Stimulated activated CD4-positive, alpha-beta T cell treated with anti-CD3 and anti-CD28 coated beads, Interleukin-15, amount 100 ng/mL, for 48 hours (primary cell): Measurements from ENCODE around the gene RHOT2.

Source experiments
- DNase-seq, 2 donors: peaks; one replicate each; pipeline ENCODE4 v3.0.0-alpha.2; 2020; ENCODE audit warnings: low read depth in 2 of 2

The RHOT2 gene

DNA sequence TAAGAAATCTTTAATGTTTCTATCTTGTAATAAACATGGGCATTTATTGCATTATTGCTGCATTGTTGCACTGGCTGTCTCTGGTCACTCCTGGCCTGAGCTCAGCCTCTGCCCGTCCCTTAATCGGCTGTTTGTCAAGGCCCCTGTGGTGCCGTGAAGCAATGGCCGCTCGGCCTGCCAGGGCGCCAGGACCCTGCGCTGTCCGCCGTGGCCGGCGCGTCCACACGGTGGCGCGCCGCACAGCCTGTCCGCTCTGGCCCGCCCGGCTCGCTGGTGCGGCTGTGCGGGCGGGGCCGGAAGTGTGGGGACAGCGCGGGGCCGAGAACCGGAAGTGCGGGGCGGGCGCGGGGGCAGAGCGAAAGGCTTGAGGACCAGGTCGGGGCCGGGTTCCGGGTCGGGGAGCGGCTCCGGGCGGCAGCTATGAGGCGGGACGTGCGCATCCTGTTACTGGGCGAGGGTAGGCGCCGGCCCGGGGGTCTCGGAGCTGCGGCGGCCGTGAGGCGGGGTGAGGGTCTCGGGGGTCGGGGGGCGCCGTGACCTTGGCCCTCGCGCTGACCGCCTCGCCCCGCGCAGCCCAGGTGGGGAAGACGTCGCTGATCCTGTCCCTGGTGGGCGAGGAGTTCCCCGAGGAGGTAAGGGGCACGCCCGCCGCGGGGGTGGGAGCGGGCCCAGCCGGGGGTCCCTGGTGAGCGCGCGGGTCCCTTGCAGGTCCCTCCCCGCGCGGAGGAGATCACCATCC lies at the start of gene RHOT2:
RHOT2 (plus strand) TSS at position 353 of the 739 bp plus-strand sequence; CDS start at position 421, 68 bp downstream.
- DNase-seq: peak; percentile 86 to 92

DNA sequence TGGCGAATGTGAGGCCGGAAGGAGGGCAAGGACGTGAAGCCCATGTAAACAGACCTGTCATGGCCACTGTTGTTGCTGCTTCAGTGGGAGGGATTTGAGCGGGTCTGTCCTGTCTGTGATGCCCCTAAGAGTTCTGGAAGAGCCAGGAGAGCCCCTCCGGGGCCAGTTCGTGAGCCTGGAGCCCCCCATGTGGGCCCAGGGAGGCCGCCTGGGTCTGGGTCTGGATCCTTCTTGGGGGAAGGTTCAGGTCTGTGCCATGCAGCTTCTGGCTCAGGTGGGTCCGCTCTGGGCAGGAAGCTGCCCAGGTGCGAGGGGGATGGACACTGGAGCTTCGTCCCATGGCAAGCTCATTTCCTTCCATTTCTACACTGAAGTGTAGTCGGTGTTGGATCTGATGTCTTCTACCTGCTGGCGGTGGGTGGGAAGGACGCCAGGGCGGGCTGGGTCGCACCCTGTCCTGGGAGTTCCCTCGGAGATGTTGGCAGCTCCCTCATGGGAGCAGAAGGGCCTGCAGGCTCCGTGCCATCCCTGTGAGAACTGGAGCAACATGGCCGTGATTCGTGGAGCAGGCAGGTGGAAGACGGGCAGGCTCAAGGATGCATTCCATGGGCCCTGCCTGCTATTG lies 48.3 kb upstream of the RHOT2 start:
- no peak for DNase-seq

DNA sequence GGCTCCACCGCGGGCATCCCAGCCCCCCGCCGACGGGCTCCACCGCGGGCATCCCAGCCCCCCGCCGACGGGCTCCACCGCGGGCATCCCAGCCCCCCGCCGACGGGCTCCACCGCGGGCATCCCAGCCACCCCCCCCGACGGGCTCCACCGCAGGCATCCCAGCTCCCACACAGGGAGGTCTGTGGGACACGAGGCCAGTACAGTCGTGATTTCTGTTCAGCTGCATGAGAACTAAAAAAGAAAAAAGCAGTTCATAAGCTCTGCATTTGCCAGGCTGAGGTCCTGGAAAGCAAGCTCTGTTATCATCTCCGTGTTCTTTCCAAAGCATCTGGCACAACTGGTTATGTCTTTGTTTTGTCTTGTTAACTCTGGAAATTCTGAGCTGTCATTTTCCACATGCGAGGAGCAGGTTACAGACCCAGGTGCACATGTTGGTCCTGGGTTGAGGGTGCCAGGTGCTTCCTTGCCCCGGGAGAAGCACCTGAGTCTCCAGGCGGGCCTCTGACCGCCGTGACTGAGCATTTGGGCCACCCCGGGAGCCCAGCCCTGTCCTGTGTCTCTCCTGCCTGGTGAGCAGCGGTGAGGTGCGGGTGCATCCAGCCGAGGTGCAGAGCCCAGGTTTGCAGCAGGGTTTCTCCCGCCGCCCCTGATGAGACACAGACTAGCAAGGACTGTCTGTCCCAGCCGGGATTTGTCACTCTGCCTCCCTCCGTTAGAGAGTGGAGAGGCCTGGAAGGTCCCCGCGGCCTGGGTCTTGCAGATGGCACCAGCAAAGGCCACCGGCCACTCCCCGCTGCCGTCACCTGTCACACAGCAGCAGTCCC lies 47.0 kb upstream of the RHOT2 start:
- no peak for DNase-seq

- DNase-seq: no peak
Measured at GRCh38 chr16:621526-622105, 46.3 kb upstream of the RHOT2 start.

GRCh38 chr16:622920-623280 lies 45.0 kb upstream of the RHOT2 start:
- DNase-seq: no peak

DNA sequence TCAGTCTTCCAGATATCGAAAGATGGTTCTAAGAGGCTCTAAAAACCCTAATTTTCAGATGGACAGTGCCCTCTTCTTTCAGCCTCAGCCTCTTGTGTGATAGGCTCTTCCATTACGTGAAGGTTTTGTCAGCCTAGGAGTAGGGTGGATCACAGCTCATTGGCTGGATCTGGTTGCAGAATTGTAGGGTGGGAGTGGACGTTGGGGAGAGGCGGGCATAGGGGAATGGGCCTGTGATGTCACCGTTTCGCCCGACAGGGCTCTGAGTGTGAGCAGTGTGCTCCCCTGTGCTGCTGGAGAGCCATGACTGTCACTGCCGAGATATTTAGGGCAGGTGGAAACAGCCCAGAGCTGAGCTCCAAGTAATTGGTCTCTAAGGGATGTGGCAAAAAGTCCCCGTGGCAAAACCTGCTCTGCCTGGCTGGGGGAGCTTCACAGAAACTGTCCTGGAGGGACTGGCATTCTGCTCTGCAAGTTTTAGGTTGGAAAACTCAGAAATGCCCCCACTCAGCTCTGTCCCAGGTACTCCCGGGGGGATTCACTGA lies 43.3 kb upstream of the RHOT2 start:
- DNase-seq: no peak

- DNase-seq: no peak
Measured at GRCh38 chr16:625117-625976, 42.6 kb upstream of the RHOT2 start.

DNA sequence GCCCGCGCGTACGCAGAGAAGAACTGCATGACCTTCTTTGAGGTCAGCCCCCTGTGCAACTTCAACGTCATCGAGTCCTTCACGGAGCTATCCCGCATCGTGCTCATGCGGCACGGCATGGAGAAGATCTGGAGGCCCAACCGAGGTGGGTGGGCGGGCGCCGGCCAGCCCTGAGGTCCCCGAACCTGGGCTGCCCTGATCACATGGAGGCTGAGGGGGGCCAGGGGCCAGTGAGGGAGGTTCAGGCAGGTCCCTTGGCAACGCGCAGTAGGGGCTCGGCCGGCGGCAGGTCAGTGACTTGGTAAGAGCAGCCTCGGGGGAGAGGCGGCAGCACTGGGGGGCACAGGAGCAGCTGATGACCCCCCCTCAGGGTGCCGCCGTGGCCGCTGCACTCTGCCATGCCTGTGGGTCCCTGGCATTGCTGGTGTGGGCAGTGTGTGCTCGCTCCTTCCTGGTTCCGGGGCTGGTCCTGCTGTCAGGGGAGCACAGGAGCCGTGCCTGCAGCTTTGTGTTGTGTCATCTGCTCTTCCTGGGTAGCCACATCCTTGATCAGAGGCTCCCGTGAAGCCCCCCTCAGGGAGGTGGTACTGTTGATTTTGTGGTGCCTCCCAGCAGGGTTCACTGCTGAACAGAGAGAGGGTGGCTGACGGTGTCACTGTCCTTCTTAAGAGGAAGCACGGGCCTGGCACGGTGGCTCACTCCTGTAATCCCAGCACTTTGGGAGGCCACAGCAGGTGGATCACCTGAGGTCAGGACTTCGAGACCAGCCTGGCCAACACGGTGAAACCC lies 41.8 kb upstream of the RHOT2 start:
- no peak for DNase-seq

DNA sequence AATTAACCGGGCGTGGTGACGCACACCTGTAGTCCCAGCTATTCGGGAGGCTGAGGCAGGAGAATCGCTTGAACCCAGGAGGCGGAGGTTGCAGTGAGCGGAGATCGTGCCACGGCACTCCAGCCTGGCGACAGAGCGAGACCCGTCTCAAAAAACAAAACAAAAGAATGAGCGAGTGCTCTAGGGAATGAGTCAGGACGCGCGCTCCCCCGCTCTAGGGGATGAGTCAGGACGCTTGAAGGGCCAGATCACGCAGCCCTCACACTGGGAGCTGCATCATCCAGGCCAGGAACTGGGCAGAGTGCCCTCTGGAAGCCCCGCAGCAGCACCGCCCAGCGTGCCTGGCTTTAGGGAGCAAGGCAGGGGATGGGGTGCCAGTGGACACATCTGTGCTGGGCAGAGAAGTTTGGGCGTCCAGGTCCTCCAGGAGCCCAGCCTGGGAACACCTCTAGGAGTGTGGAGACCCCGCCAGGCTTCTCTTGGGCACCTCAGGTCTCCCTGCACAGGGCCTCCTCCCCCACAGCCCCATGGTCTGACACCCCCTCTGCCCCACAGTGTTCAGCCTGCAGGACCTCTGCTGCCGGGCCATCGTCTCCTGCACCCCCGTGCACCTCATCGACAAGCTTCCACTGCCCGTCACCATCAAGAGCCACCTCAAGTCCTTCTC lies 41.0 kb upstream of the RHOT2 start:
- no peak for DNase-seq

GRCh38 chr16:627454-628239 lies 40.3 kb upstream of the RHOT2 start:
- DNase-seq: no peak

DNA sequence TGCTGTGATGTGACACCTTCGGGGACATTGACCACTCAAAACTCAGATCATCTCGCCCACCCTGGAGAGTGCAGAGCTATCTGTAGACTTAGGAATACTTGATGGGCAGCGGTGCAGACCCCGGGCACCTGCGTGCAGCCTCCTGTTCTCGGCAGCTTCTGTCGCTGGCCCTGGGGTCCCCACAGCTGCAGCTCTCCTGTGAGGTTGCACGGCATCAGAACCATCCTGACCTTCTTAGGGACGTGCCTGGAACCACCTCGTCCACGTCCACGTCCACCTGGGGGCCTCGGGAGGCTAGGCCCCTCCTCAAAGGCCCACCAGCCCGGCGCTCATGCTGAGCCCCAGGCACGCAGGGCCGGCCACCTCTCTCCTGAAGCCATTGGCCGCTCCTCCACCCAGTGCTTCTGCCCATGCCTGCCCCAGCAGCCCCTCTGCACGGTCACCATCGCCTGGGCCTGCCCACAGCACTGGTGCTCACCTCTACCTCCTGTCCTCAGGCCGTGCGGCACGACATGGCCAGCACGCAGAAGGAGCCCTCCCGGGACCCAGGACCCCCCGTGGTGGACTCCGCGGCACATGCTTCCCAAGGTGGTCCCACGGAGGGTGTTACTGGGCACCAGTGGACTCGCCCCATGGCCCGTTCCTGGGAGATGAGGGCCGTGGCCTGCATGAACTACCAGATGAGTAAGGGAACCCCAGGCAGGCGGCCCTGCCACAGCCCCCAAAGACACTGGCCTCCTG lies 39.4 kb upstream of the RHOT2 start:
- DNase-seq: no peak

GRCh38 chr16:629185-629832 lies 38.6 kb upstream of the RHOT2 start:
- DNase-seq: no peak

GRCh38 chr16:629833-630248 lies 38.1 kb upstream of the RHOT2 start:
- DNase-seq: no peak

- DNase-seq: no peak
Measured at GRCh38 chr16:630249-630814, 37.6 kb upstream of the RHOT2 start.

GRCh38 chr16:630815-631405 lies 37.0 kb upstream of the RHOT2 start, which contains the start of gene WFIKKN1:
Gene WFIKKN1, plus strand, starts transcription at chr16:630985. Its CDS starts 269 bp downstream, at chr16:631254.
- no peak for DNase-seq

GRCh38 chr16:631808-632358 lies 36.0 kb upstream of the RHOT2 start:
- no peak for DNase-seq
